K562 (cell line): ENCODE results near the gene SERPINA3.

Experiments used
- CREB1 ChIP-seq, 2 experiments: sonication (generic) in 1 of 2; formaldehyde crosslinking in 1 of 2; IDR thresholded peaks; 2 replicates each; pipeline versions ENCODE4 v1.6.1 to v1.8.0; 2012 to 2022; ENCODE audit warnings: inconsistent platforms in 1 of 2, mild to moderate bottlenecking in 1 of 2, missing genetic modification reagents in 1 of 2, moderate library complexity in 1 of 2
- PATZ1 ChIP-seq: fragments of 250-450 bp; sonication (Bioruptor Pico); IDR thresholded peaks from 2 replicates; pipeline ENCODE4 v1.5.0; 2020; ENCODE audit warnings: mild to moderate bottlenecking, borderline replicate concordance
- POLR2A ChIP-seq: fragments of 450-650 bp; conservative IDR thresholded peaks from 2 replicates; pipeline ENCODE4 v1.6.1; 2016
- RAD51 ChIP-seq: fragments of 450-650 bp; IDR thresholded peaks from 2 replicates; pipeline ENCODE4 v1.7.1; 2016; ENCODE audit warnings: low read depth, mild to moderate bottlenecking, borderline replicate concordance
- TF ChIP-seq, protein P1 (sequence below): fragments of 450-650 bp; formaldehyde crosslinking; IDR thresholded peaks from 2 replicates; pipeline ENCODE4 v1.4.0; 2022; ENCODE audit warnings: missing genetic modification characterization
- TF ChIP-seq, protein P2 (sequence below): fragments of 250-450 bp; sonication (Bioruptor Pico); IDR thresholded peaks from 2 replicates; pipeline ENCODE4 v1.8.0; 2021; ENCODE audit warnings: mild to moderate bottlenecking, moderate library complexity

DNA sequence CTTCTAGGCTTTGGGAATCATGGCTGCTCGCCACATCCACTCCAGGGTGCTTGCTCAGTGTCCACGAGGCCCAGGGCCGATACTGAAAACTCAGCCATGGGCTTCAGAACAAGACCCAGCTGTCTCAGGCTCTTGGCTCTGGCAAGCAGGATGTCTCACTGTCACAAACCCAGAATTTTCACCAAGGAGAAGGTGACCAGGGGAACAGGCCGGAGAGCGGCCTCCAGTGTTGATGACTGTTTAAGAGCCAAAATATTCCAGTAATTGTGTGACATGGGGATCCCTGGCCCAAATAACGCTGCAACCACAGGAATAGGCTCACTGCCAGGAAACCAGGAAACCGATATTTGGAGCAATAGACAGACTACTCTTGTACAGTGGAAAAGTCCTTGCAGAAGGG is 40.8 kb upstream of the SERPINA3 start:
- TF ChIP-seq RAD51 (no peak), CREB1 (IDR thresholded peaks at IDR 0.05) (no peak), CREB1 (CRISPR knock-in tag; IDR thresholded peaks at IDR 0.05) (no peak), POLR2A (no peak), PATZ1 (no peak)
- TF ChIP-seq, protein P1, sequence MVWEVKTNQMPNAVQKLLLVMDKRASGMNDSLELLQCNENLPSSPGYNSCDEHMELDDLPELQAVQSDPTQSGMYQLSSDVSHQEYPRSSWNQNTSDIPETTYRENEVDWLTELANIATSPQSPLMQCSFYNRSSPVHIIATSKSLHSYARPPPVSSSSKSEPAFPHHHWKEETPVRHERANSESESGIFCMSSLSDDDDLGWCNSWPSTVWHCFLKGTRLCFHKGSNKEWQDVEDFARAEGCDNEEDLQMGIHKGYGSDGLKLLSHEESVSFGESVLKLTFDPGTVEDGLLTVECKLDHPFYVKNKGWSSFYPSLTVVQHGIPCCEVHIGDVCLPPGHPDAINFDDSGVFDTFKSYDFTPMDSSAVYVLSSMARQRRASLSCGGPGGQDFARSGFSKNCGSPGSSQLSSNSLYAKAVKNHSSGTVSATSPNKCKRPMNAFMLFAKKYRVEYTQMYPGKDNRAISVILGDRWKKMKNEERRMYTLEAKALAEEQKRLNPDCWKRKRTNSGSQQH (CRISPR knock-in tag) = no peak
- TF ChIP-seq, protein P2, sequence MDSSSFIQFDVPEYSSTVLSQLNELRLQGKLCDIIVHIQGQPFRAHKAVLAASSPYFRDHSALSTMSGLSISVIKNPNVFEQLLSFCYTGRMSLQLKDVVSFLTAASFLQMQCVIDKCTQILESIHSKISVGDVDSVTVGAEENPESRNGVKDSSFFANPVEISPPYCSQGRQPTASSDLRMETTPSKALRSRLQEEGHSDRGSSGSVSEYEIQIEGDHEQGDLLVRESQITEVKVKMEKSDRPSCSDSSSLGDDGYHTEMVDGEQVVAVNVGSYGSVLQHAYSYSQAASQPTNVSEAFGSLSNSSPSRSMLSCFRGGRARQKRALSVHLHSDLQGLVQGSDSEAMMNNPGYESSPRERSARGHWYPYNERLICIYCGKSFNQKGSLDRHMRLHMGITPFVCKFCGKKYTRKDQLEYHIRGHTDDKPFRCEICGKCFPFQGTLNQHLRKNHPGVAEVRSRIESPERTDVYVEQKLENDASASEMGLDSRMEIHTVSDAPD (CRISPR knock-in tag) = no peak
